ENCODE measurements around the gene C17orf50. TPM values are rescaled to one million over a fixed set of nuclear protein-coding genes. Genes with fewer than 3 reads are reported as not detected.

The C17orf50 gene
- polyA plus RNA-seq, 1 donor (not counting 4 experiments of a cell fraction or from before 2014, with no cell fraction given) = not detected

DNA sequence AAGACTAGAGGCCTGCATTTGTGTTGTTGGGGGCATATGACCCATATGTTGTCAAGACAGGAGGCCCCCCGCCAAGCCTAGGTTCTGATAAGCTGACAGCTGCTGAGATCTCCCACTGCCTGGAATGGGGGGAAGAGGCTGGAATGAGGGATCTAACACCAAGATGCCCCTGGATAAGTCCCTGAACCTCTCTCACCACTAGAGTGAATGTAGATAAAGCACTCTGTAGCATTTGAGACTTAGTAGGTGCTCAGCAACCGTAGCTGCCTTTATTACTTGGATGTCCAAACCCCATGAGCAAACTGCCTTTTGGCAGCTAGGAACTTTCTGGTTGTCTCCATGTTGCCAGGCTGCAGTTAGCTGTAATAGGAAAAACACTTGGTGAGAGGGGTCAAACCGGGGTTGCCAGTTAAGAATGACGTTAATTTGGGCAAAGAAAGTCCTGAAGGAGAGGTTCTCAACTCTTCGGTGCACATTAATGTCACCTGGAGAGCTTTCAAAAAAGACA, 33.7 kb upstream of the C17orf50 start:
- Histone ChIP-seq H3K9me3 (ENCODE audit: control insufficient read depth, low read depth, low read length) (no peaks in the 10 kb centered on the region), H3K27me3 (ENCODE audit: control insufficient read depth, extremely low read depth, insufficient read depth, low read length) (peaks cover under 1% of the 10 kb centered on the region), H3K4me2 (ENCODE audit: control insufficient read depth, extremely low read depth, insufficient read depth, low read depth, low read length) (no peak overlapping the region), H2AFZ (ENCODE audit: control insufficient read depth, low read length) (no peak overlapping the region), H3K4me1 (ENCODE audit: control insufficient read depth, extremely low read depth, insufficient read depth, low read length) (peaks cover 3% of the 10 kb centered on the region), H3K36me3 (ENCODE audit: control insufficient read depth in 2 of 2, extremely low read depth in 1 of 2, insufficient read depth in 2 of 2, low read length in 2 of 2) (peaks cover 10 to 29% of the 10 kb centered on the region in 2 experiments), H3K79me2 (ENCODE audit: control insufficient read depth, insufficient read depth, low read length) (no peaks in the 10 kb centered on the region), H3K4me3 (ENCODE audit: control insufficient read depth in 2 of 3, extremely low read depth in 1 of 3, insufficient read depth in 2 of 3, low read depth in 1 of 3, low read length in 3 of 3) (no peak overlapping the region), H3K9ac (ENCODE audit: control insufficient read depth, extremely low read depth, insufficient read depth, low read length) (no peak overlapping the region), H4K20me1 (ENCODE audit: control insufficient read depth, extremely low read depth, insufficient read depth, low read length) (no peaks in the 10 kb centered on the region), H3K9me1 (ENCODE audit: control insufficient read depth, extremely low read depth, insufficient read depth, low read length) (no peaks in the 10 kb centered on the region), H3K27ac (ENCODE audit: control insufficient read depth, insufficient read depth, low read length) (no peak overlapping the region)
- DNase-seq (ENCODE audit: low read depth, low spot score) (no peak), FAIRE-seq (no peak)
- dilution Hi-C loops (cut with MboI; ENCODE audit: extremely low pct_ligation_motif_present, low sequenced_read_pairs) = no loop called here
- no peak for TF ChIP-seq CTCF (optimal IDR thresholded peaks at IDR 0.05 in 1 of 3, IDR thresholded peaks at IDR 0.05 in 1 of 3, conservative IDR thresholded peaks at IDR 0.05 in 1 of 3; ENCODE audit: extremely low read depth in 1 of 3, insufficient read depth in 2 of 3, low read length in 3 of 3)

GRCh38 chr17:35727635-35728034, 33.1 kb upstream of the C17orf50 start:
- Histone ChIP-seq H3K4me3 (ENCODE audit: control insufficient read depth in 2 of 3, extremely low read depth in 1 of 3, insufficient read depth in 2 of 3, low read depth in 1 of 3, low read length in 3 of 3) (no peak overlapping the region), H3K27ac (ENCODE audit: control insufficient read depth, insufficient read depth, low read length) (no peak overlapping the region), H2AFZ (ENCODE audit: control insufficient read depth, low read length) (no peak overlapping the region), H3K9me1 (ENCODE audit: control insufficient read depth, extremely low read depth, insufficient read depth, low read length) (no peaks in the 10 kb centered on the region), H3K36me3 (ENCODE audit: control insufficient read depth in 2 of 2, extremely low read depth in 1 of 2, insufficient read depth in 2 of 2, low read length in 2 of 2) (peaks cover 10 to 29% of the 10 kb centered on the region in 2 experiments), H3K27me3 (ENCODE audit: control insufficient read depth, extremely low read depth, insufficient read depth, low read length) (peaks cover 7% of the 10 kb centered on the region), H3K9ac (ENCODE audit: control insufficient read depth, extremely low read depth, insufficient read depth, low read length) (no peak overlapping the region), H3K9me3 (ENCODE audit: control insufficient read depth, low read depth, low read length) (no peaks in the 10 kb centered on the region), H3K79me2 (ENCODE audit: control insufficient read depth, insufficient read depth, low read length) (no peaks in the 10 kb centered on the region), H3K4me1 (ENCODE audit: control insufficient read depth, extremely low read depth, insufficient read depth, low read length) (peaks cover 3% of the 10 kb centered on the region), H3K4me2 (ENCODE audit: control insufficient read depth, extremely low read depth, insufficient read depth, low read depth, low read length) (no peak overlapping the region), H4K20me1 (ENCODE audit: control insufficient read depth, extremely low read depth, insufficient read depth, low read length) (no peaks in the 10 kb centered on the region)
- FAIRE-seq (no peak), DNase-seq (ENCODE audit: low read depth, low spot score) (no peak)
- dilution Hi-C loops (cut with MboI; ENCODE audit: extremely low pct_ligation_motif_present, low sequenced_read_pairs) = no loop called here
- TF ChIP-seq EZH2 (IDR thresholded peaks at IDR 0.05; ENCODE audit: low read length) (no peak), CTCF (optimal IDR thresholded peaks at IDR 0.05 in 1 of 3, IDR thresholded peaks at IDR 0.05 in 1 of 3, conservative IDR thresholded peaks at IDR 0.05 in 1 of 3; ENCODE audit: extremely low read depth in 1 of 3, insufficient read depth in 2 of 3, low read length in 3 of 3) (no peak)
